H9 (cell line): ENCODE results near the gene BCAT1. TPM values are rescaled to one million over a fixed set of nuclear protein-coding genes. Genes with fewer than 3 reads are reported as not detected.

Experiments used
- DNase-seq: peaks from one replicate; pipeline ENCODE4 v3.0.0-alpha.2; 2017
- H2AFZ ChIP-seq: one replicate; pipeline ENCODE4 v1.6.1; 2013; ENCODE audit warnings: mild to moderate bottlenecking, low read length, control low read depth, moderate library complexity
- H2AK5ac ChIP-seq: 2 replicates; pipeline ENCODE4 v1.6.1; 2013; ENCODE audit warnings: low read length, control low read depth, mixed read lengths; ENCODE audit not compliant: insufficient read length
- H2BK120ac ChIP-seq: one replicate; pipeline ENCODE4 v1.6.1; 2013; ENCODE audit warnings: low read depth, mild to moderate bottlenecking, low read length, control low read depth, inconsistent platforms; ENCODE audit not compliant: poor library complexity, severe bottlenecking
- H2BK12ac ChIP-seq: 2 replicates; pipeline ENCODE4 v1.6.1; 2013; ENCODE audit warnings: low read length, control low read depth, mixed read lengths, low read depth; ENCODE audit not compliant: insufficient read length
- H2BK15ac ChIP-seq: 2 replicates; pipeline ENCODE4 v1.6.1; 2013; ENCODE audit warnings: low read depth, low read length, control low read depth
- H2BK20ac ChIP-seq: one replicate; pipeline ENCODE4 v1.6.1; 2013; ENCODE audit warnings: low read depth, mild to moderate bottlenecking, low read length, control low read depth, inconsistent platforms; ENCODE audit not compliant: poor library complexity, severe bottlenecking
- H2BK5ac ChIP-seq: 2 replicates; pipeline ENCODE4 v1.6.1; 2013; ENCODE audit warnings: low read length, control low read depth, mixed read lengths; ENCODE audit not compliant: insufficient read length
- H3K14ac ChIP-seq: 2 replicates; pipeline ENCODE4 v1.6.1; 2013; ENCODE audit warnings: low read length, control low read depth; ENCODE audit not compliant: insufficient read depth
- H3K18ac ChIP-seq: 2 replicates; pipeline ENCODE4 v1.6.1; 2013; ENCODE audit warnings: low read depth, mild to moderate bottlenecking, mixed read lengths, low read length, control low read depth; ENCODE audit not compliant: insufficient read length
- H3K23ac ChIP-seq: 2 replicates; pipeline ENCODE4 v1.6.1; 2013; ENCODE audit warnings: low read length, control low read depth, mixed read lengths, low read depth; ENCODE audit not compliant: insufficient read length
- H3K23me2 ChIP-seq: 2 replicates; pipeline ENCODE4 v1.6.1; 2013; ENCODE audit warnings: low read depth, mild to moderate bottlenecking, mixed read lengths, low read length, control low read depth; ENCODE audit not compliant: insufficient read length, poor library complexity, severe bottlenecking
- H3K27ac ChIP-seq: 2 replicates; pipeline ENCODE4 v1.5.1; 2013; ENCODE audit warnings: low read length, control low read depth, mixed read lengths, low read depth; ENCODE audit not compliant: insufficient read length
- H3K27me3 ChIP-seq: 2 replicates; pipeline ENCODE4 v1.6.1; 2013; ENCODE audit warnings: low read length, control low read depth, inconsistent platforms; ENCODE audit not compliant: insufficient read depth
- H3K4ac ChIP-seq: 2 replicates; pipeline ENCODE4 v1.6.1; 2013; ENCODE audit warnings: low read depth, mild to moderate bottlenecking, control low read depth, inconsistent platforms, low read length, moderate library complexity
- H3K4me1 ChIP-seq: 2 replicates; pipeline ENCODE4 v1.6.1; 2013; ENCODE audit warnings: low read length, control low read depth, inconsistent platforms; ENCODE audit not compliant: insufficient read depth
- H3K4me2 ChIP-seq: 2 replicates; pipeline ENCODE4 v1.6.1; 2013; ENCODE audit warnings: low read length, control low read depth, mixed read lengths; ENCODE audit not compliant: insufficient read length, insufficient read depth
- H3K56ac ChIP-seq: 2 replicates; pipeline ENCODE4 v1.6.1; 2013; ENCODE audit warnings: low read depth, mild to moderate bottlenecking, mixed read lengths, low read length, control low read depth; ENCODE audit not compliant: insufficient read length
- H3K79me1 ChIP-seq: 2 replicates; pipeline ENCODE4 v1.6.1; 2013; ENCODE audit warnings: low read depth, mild to moderate bottlenecking, moderate library complexity, low read length, control low read depth, inconsistent platforms; ENCODE audit not compliant: insufficient read depth, poor library complexity, severe bottlenecking
- H3K79me2 ChIP-seq: 2 replicates; pipeline ENCODE4 v1.6.1; 2013; ENCODE audit warnings: low read length, control low read depth, inconsistent platforms; ENCODE audit not compliant: insufficient read depth
- H3K9ac ChIP-seq: 2 replicates; pipeline ENCODE4 v1.6.1; 2013; ENCODE audit warnings: low read length, control low read depth, mixed read lengths; ENCODE audit not compliant: insufficient read length; ENCODE audit errors: extremely low read depth
- H3K9me3 ChIP-seq: one replicate; pipeline ENCODE4 v1.6.1; 2013; ENCODE audit warnings: low read depth, low read length, inconsistent platforms; ENCODE audit not compliant: control insufficient read depth
- H3T11ph ChIP-seq: one replicate; pipeline ENCODE4 v1.6.1; 2013; ENCODE audit warnings: mild to moderate bottlenecking, low read length, control low read depth, inconsistent platforms
- H4K20me1 ChIP-seq: one replicate; pipeline ENCODE4 v1.6.1; 2013; ENCODE audit not compliant: control insufficient read depth, insufficient read length, insufficient read depth
- H4K5ac ChIP-seq: 2 replicates; pipeline ENCODE4 v1.6.1; 2013; ENCODE audit warnings: low read depth, mild to moderate bottlenecking, mixed read lengths, low read length, control low read depth; ENCODE audit not compliant: insufficient read length
- H4K8ac ChIP-seq: replicated peaks from 2 replicates; pipeline ENCODE4 v1.6.1; 2013; ENCODE audit warnings: low read length, control low read depth, mixed read lengths, low read depth; ENCODE audit not compliant: insufficient read length
- H4K91ac ChIP-seq: 2 replicates; pipeline ENCODE4 v1.6.1; 2013; ENCODE audit warnings: low read depth, mild to moderate bottlenecking, moderate library complexity, mixed read lengths, low read length, control low read depth; ENCODE audit not compliant: insufficient read length
- H3K27ac Mint-ChIP-seq, 3 experiments: 2 replicates in 2 of 3; 3 replicates in 1 of 3; pipeline ENCODE4 v1.8.0; 2020 to 2021; ENCODE audit warnings: mixed read lengths in 3 of 3, mild to moderate bottlenecking in 1 of 3, moderate library complexity in 1 of 3
- H3K27me3 Mint-ChIP-seq: 2 replicates; pipeline ENCODE4 v1.8.0; 2021; ENCODE audit warnings: low read depth, mild to moderate bottlenecking, moderate library complexity, mixed read lengths
- H3K36me3 Mint-ChIP-seq, 3 experiments: 2 replicates in 2 of 3; 3 replicates in 1 of 3; pipeline ENCODE4 v1.8.0; 2020 to 2021; ENCODE audit warnings: low read depth in 3 of 3, mixed read lengths in 3 of 3; ENCODE audit not compliant: insufficient read depth in 1 of 3
- H3K4me1 Mint-ChIP-seq, 2 experiments: 2 replicates each; pipeline ENCODE4 v1.8.0; 2020; ENCODE audit warnings: mixed read lengths in 2 of 2
- H3K4me3 Mint-ChIP-seq, 2 experiments: 2 replicates in 1 of 2; 3 replicates in 1 of 2; pipeline ENCODE4 v1.8.0; 2020 to 2021; ENCODE audit warnings: mild to moderate bottlenecking in 2 of 2, mixed read lengths in 2 of 2, moderate library complexity in 1 of 2
- H3K9me3 Mint-ChIP-seq, 2 experiments: 2 replicates in 1 of 2; 3 replicates in 1 of 2; pipeline ENCODE4 v1.8.0; 2020; ENCODE audit warnings: mild to moderate bottlenecking in 2 of 2, mixed read lengths in 2 of 2, moderate library complexity in 1 of 2
- CTCF ChIP-seq: fragments of 200-600 bp; sonication (generic); conservative IDR thresholded peaks from 3 replicates; pipeline ENCODE4 v1.8.0; 2021; ENCODE audit warnings: antibody characterized with exemption, mild to moderate bottlenecking
- WGBS: extraction: QIAGEN DNeasy Blood & Tissue Kit; methylation state at CpG from one replicate; pipeline ENCODE4 v1.1.7; 2013; ENCODE audit warnings: missing lambda C conversion rate, low lambda C conversion rate, mixed read lengths; ENCODE audit not compliant: insufficient read length; ENCODE audit errors: extremely low coverage; 5-methylcytosine and 5-hydroxymethylcytosine counted together
- total RNA-seq: library from RNA; stranded (reverse); gene quantifications from 2 replicates; pipeline ENCODE4 v1.2.1, GENCODE V29; 2021

BCAT1 gene
- total RNA-seq, 1 experiment from 2014 or later = 244 TPM

GRCh38 chr12:24898606-24899005 lies 50.3 kb downstream of the BCAT1 start:
- Histone ChIP-seq H4K20me1 (no peaks in the 10 kb centered on the region), H2AK5ac (no peak overlapping the region)

More at GRCh38 chr12:24898606-24899005, 50.3 kb downstream of the BCAT1 start:
- no peak overlapping the region for H3K27ac Mint-ChIP-seq
- H2BK12ac ChIP-seq = no peak overlapping the region
- no peak for TF ChIP-seq CTCF
- H3K23ac ChIP-seq = no peak overlapping the region
- H3K9me3 ChIP-seq = no peaks in the 10 kb centered on the region
- H3K4me1 ChIP-seq = no peaks in the 10 kb centered on the region
- no peak overlapping the region for H3K27ac ChIP-seq
- no peaks in the 10 kb centered on the region for H3K27me3 ChIP-seq
- no peak overlapping the region for H3K4ac ChIP-seq
- H3K9me3 Mint-ChIP-seq = no peaks in the 10 kb centered on the region
- peaks cover 14% of the 10 kb centered on the region for H3K23me2 ChIP-seq
- H3K14ac ChIP-seq = no peak overlapping the region
- no peak overlapping the region for H4K5ac ChIP-seq
- DNase-seq = no peak
- peaks cover 5% of the 10 kb centered on the region for H3K79me1 ChIP-seq
- no peak overlapping the region for H3K56ac ChIP-seq
- WGBS = no CpG with 5 or more reads among the region's 3 CpGs
- H3T11ph ChIP-seq = no peak overlapping the region
- H3K36me3 Mint-ChIP-seq = peaks cover 21 to 42% (median 41%) of the 10 kb centered on the region in 3 experiments; a peak in 6 of 7 replicates
- H3K4me1 Mint-ChIP-seq = peaks cover 19 to 21% of the 10 kb centered on the region in 2 experiments
- H3K18ac ChIP-seq = no peak overlapping the region
- H3K4me2 ChIP-seq = no peak overlapping the region
- no peak overlapping the region for H2BK5ac ChIP-seq
- H2AFZ ChIP-seq = no peak overlapping the region
- H2BK20ac ChIP-seq = no peak overlapping the region
- no peak overlapping the region for H4K91ac ChIP-seq
- H2BK120ac ChIP-seq = no peak overlapping the region
- no peak overlapping the region for H4K8ac ChIP-seq
- no peak overlapping the region for H2BK15ac ChIP-seq
- no peak overlapping the region for H3K9ac ChIP-seq
- no peaks in the 10 kb centered on the region; the same call in 1 of the 2 replicates for H3K27me3 Mint-ChIP-seq
- peaks cover 2% of the 10 kb centered on the region; the same call in 1 of the 2 replicates for H3K79me2 ChIP-seq
- H3K4me3 Mint-ChIP-seq = no peak overlapping the region
